ENCODE data around the gene ZNF232. TPM values are rescaled to one million over a fixed set of nuclear protein-coding genes. Genes with fewer than 3 reads are reported as not detected.
"Not testable (repeated sequence)": the region's sequence is repeated elsewhere in the genome, so short reads cannot be mapped to it uniquely, and the experiment has no call there.

ZNF232 gene
- total RNA-seq, 1 donor from 2014 or later = 4.1 TPM

- Histone ChIP-seq H3K4me1 (no peaks in the 10 kb centered on the region), H3K27me3 (ENCODE audit: low read depth) (peaks cover 40% of the 10 kb centered on the region), H3K27ac (replicated peaks) (no peak overlapping the region), H3K9me3 (replicated peaks) (no peaks in the 10 kb centered on the region), H3K4me3 (no peak overlapping the region), H3K36me3 (no peaks in the 10 kb centered on the region)
- DNase-seq = no peak
- intact Hi-C loops (cut with micrococcal nuclease) = no loop called here
- no peak for TF ChIP-seq CTCF (IDR thresholded peaks at IDR 0.05; ENCODE audit: borderline replicate concordance)
Observed at GRCh38 chr17:5131146-5131715, 19.6 kb upstream of the ZNF232 start.

- H3K36me3 ChIP-seq; DNase-seq; H3K27ac ChIP-seq (replicated peaks); H3K4me1 ChIP-seq; H3K4me3 ChIP-seq; intact Hi-C loops (cut with micrococcal nuclease); H3K9me3 ChIP-seq (replicated peaks): not testable (repeated sequence)
- peaks cover 42% of the 10 kb centered on the region for H3K27me3 ChIP-seq (ENCODE audit: low read depth)
Observed at GRCh38 chr17:5130687-5131086, 19.0 kb upstream of the ZNF232 start.

DNA sequence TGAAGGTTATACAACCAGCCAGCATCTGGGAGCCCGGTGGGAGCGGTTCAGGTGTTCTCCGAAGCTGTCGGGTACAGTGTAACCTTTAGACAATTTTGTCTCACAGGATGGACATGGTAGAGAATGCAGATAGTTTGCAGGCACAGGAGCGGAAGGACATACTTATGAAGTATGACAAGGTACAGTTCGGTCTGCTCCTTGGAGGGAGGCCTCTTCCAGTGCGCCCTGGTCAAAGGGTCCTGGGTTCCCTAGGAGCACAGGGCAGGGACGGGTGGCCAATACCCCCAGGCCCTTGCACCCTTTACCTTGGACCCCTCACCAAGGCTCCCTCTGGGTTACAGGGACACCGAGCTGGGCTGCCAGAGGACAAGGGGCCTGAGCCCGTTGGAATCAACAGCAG lies 18.6 kb upstream of the ZNF232 start:
- H3K36me3 ChIP-seq; H3K4me3 ChIP-seq; H3K9me3 ChIP-seq (replicated peaks); H3K4me1 ChIP-seq; H3K27ac ChIP-seq (replicated peaks); DNase-seq; intact Hi-C loops (cut with micrococcal nuclease): not testable (repeated sequence)
- peaks cover 42% of the 10 kb centered on the region for H3K27me3 ChIP-seq (ENCODE audit: low read depth)

DNA sequence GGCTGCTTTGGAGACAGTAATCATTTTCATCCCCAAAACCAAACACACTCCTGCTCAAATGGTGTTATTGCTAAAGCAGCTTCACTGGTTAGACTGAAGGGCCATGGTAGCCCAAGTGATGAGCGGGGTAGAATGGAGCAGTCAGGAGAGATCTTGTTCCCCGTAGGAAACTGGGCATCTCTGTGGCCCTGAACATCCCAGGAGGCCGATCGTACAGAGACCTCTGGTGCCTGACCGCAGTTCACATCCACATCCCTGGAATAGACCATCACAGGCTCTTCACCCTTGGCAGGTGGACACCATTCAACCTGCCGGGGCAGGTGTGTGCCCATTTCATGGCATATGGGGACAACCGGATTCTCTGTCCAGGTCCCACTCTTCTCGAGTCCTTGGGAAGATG lies 18.1 kb upstream of the ZNF232 start:
- H3K27me3 ChIP-seq (ENCODE audit: low read depth) = peaks cover 45% of the 10 kb centered on the region
- intact Hi-C loops (cut with micrococcal nuclease); DNase-seq: not testable (repeated sequence)

DNA sequence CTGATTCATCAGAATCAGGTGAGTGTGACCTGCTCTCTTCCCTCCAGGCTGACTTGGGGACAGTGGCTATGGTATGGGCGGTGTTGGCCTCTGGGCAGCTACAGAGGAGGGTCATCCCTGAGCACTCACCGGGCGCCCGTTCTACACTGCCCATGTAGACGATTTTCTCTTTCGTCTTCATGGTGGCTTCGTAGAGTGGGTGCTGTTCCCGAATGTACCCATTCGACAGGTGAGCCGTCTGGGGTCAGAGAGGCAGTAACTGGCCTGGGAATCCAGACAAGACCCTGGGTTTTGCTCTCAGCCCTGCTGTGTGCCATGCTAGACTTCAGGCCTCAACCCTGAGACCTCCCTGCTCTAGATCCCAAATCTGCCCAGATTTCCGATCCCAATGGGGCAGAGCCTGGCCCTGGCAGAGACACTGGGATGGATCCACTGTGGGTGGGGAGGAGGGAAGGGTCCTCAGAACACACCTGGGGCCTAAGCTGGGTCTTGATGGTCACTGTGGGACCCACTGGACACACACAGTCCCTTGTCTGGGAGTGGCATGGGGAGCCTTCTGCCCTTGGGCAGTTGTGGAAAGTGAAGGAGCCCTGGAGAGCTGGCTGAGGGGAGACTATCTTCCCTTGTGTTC lies 17.3 kb upstream of the ZNF232 start:
- Histone ChIP-seq H3K27ac (replicated peaks) (no peak overlapping the region), H3K9me3 (replicated peaks) (no peaks in the 10 kb centered on the region), H3K4me3 (no peak overlapping the region), H3K4me1 (no peaks in the 10 kb centered on the region), H3K36me3 (no peaks in the 10 kb centered on the region), H3K27me3 (ENCODE audit: low read depth) (peaks cover 53% of the 10 kb centered on the region)
- intact Hi-C loops (cut with micrococcal nuclease) = no loop called here
- no peak for DNase-seq
- TF ChIP-seq CTCF (IDR thresholded peaks at IDR 0.05; ENCODE audit: borderline replicate concordance) = no peak

More for the DNA sequence above, 18.1 kb upstream of the ZNF232 start:
- not testable (repeated sequence) for H3K27ac ChIP-seq (replicated peaks); H3K4me1 ChIP-seq; H3K9me3 ChIP-seq (replicated peaks); H3K36me3 ChIP-seq; H3K4me3 ChIP-seq

DNA sequence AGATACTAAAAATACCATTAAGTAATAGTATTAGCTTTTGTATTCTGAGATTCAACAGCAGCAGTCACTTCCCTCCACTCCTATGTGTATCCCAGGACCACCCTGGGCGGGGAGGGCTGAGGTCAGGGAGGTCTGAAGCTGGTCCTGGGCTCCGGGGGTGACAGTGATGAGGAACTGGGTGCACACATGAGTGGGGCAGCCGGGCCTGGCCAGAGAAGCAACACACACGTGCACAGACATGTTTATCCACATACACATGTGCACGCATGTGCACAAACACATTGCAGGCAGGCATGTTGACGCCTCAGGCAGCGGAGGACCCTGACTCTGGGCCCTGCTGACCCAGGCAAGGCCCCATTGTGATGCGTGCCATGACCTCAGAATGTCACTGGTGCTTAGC lies 16.7 kb upstream of the ZNF232 start:
- peaks cover 59% of the 10 kb centered on the region for H3K27me3 ChIP-seq (ENCODE audit: low read depth)
- H3K9me3 ChIP-seq (replicated peaks); H3K4me1 ChIP-seq; H3K27ac ChIP-seq (replicated peaks); H3K36me3 ChIP-seq; H3K4me3 ChIP-seq; DNase-seq; intact Hi-C loops (cut with micrococcal nuclease): not testable (repeated sequence)

DNA sequence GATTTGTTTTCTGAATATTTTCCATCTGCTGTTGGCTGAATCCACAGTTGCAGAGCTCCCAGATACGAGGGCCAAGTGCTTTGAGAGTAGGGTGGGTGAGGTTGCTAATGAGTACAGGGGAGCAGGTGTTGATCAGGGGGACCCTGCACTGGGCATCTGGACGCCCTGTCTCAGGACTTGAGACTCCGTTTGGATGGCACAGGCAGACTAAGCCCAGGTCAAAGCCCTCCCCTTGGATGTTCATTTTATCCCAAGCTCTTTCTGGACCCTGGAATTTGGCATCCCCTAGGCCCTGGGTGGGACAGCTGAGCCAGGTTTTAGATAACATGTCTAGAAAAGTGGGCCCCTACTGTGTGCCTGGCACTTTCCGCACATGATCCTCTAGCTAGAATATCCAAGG lies 16.2 kb upstream of the ZNF232 start:
- Histone ChIP-seq H3K4me3 (no peak overlapping the region), H3K27ac (replicated peaks) (no peak overlapping the region), H3K9me3 (replicated peaks) (no peaks in the 10 kb centered on the region), H3K27me3 (ENCODE audit: low read depth) (peaks cover 64% of the 10 kb centered on the region), H3K36me3 (no peaks in the 10 kb centered on the region), H3K4me1 (peaks cover 6% of the 10 kb centered on the region)
- intact Hi-C loops (cut with micrococcal nuclease) = no loop called here
- no peak for DNase-seq
- no peak for TF ChIP-seq CTCF (IDR thresholded peaks at IDR 0.05; ENCODE audit: borderline replicate concordance)

Measured in left ventricle myocardium inferior (tissue), 1 donor.